Measurements from ENCODE around the gene CEL. TPM values are rescaled to one million over a fixed set of nuclear protein-coding genes. Genes with fewer than 3 reads are reported as not detected.

CEL gene
- total and polyA plus RNA-seq, 10 of the 15 experiments (the other 5 are each of a cell fraction or from before 2014, with no cell fraction given), result 0.05 to 4.1 (median 0.29) TPM; not detected in 2

- Histone ChIP-seq H3K9me3 (replicated peaks; ENCODE audit: control insufficient read depth, insufficient read depth, low read length) (no peaks in the 10 kb centered on the region), H3K79me2 (ENCODE audit: control insufficient read depth, insufficient read depth, low read length) (peaks cover 9% of the 10 kb centered on the region), H3K4me2 (ENCODE audit: control insufficient read depth, insufficient read depth) (no peak overlapping the region), H3K9ac (ENCODE audit: control insufficient read depth, insufficient read depth, low read length) (no peak overlapping the region), H3K36me3 (ENCODE audit: control insufficient read depth in 2 of 2, insufficient read depth in 2 of 2, low read length in 1 of 2) (peaks cover 23 to 33% of the 10 kb centered on the region in 2 experiments), H3K27ac (ENCODE audit: control insufficient read depth, insufficient read depth) (no peak overlapping the region), H3K4me1 (ENCODE audit: control insufficient read depth, insufficient read depth, low read length) (peaks cover 10% of the 10 kb centered on the region), H3K27me3 (replicated peaks in 1 of 2; ENCODE audit: control insufficient read depth in 2 of 2, insufficient read depth in 2 of 2, low read length in 1 of 2) (no peaks in the 10 kb centered on the region), H2AFZ (ENCODE audit: control insufficient read depth, low read depth, low read length) (no peak overlapping the region), H3K4me3 (no peak overlapping the region), H4K20me1 (ENCODE audit: control insufficient read depth, insufficient read depth) (no peaks in the 10 kb centered on the region)
- intact Hi-C loops (cut with micrococcal nuclease; ENCODE audit: unreplicated experiment) (no loop called here), in situ Hi-C loops (cut with MboI) (loop anchor here (5.0 kb wide), 1 partner anchor 39 kb away; no protein-coding TSS in a partner anchor)
- TF ChIP-seq GABPA (IDR thresholded peaks at IDR 0.05; ENCODE audit: low read depth) (no peak), BCL11A (IDR thresholded peaks at IDR 0.05; ENCODE audit: low read depth, low read length) (no peak), ESRRA (IDR thresholded peaks at IDR 0.05; ENCODE audit: low read length) (no peak), ELK1 (IDR thresholded peaks at IDR 0.05; ENCODE audit: low read depth, low read length) (no peak), RCOR1 (conservative IDR thresholded peaks at IDR 0.05; ENCODE audit: low read depth, low read length) (no peak)
- ChIA-PET CTCF (interaction anchor here (1.0 to 22.5 kb wide), 3 partner anchors 11 to 78 kb away, joined by 3 to 401 read pairs (median 4); no protein-coding TSS in a partner anchor), POLR2A (interaction anchor here (0.5 kb wide), 1 partner anchor 455 kb away, joined by 5 read pairs; no protein-coding TSS in a partner anchor), RAD21 (ENCODE audit: unreplicated experiment) (interaction anchor here (0.9 kb wide), 1 partner anchor 36 kb away, joined by 7 read pairs; no protein-coding TSS in a partner anchor), SMC1A (ENCODE audit: uncharacterized antibody, unreplicated experiment) (interaction anchor here (1.5 to 1.7 kb wide), 3 partner anchors 12 to 39 kb away, joined by 3 to 9 read pairs (median 5); no protein-coding TSS in a partner anchor)
- ATAC-seq, result no peak
- FAIRE-seq, result no peak
- WGBS (ENCODE audit: insufficient coverage, insufficient replicate concordance, low lambda C conversion rate, missing lambda C conversion rate), result 95% methylated on average over 18 of the region's 18 CpGs
- BruUV-seq (replicated peaks), result TSS peak; percentile 29
- no peak for DNase-seq (ENCODE audit: low read depth, low spot score)
These were observed 46.4 kb downstream of the CEL start for GRCh38 chr9:133107961-133108793.
